PC-3 (cell line): ENCODE measurements around the gene RREB1.

ENCODE experiments used
- EZH2phosphoT487 ChIP-seq: fragments of 300-600 bp; sonication (generic); IDR thresholded peaks from 2 replicates; pipeline ENCODE4 v1.6.1; 2018; ENCODE audit warnings: mild to moderate bottlenecking, antibody characterized with exemption, low read length, borderline replicate concordance
- TF ChIP-seq, protein P1 (sequence below): fragments of 300-600 bp; sonication (generic); conservative IDR thresholded peaks from 2 replicates; pipeline ENCODE4 v1.5.1; 2017; ENCODE audit warnings: antibody characterized with exemption, low read depth, mild to moderate bottlenecking, low read length

GRCh38 chr6:7136859-7137334, 29.1 kb downstream of the RREB1 start:
- TF ChIP-seq, protein P1, sequence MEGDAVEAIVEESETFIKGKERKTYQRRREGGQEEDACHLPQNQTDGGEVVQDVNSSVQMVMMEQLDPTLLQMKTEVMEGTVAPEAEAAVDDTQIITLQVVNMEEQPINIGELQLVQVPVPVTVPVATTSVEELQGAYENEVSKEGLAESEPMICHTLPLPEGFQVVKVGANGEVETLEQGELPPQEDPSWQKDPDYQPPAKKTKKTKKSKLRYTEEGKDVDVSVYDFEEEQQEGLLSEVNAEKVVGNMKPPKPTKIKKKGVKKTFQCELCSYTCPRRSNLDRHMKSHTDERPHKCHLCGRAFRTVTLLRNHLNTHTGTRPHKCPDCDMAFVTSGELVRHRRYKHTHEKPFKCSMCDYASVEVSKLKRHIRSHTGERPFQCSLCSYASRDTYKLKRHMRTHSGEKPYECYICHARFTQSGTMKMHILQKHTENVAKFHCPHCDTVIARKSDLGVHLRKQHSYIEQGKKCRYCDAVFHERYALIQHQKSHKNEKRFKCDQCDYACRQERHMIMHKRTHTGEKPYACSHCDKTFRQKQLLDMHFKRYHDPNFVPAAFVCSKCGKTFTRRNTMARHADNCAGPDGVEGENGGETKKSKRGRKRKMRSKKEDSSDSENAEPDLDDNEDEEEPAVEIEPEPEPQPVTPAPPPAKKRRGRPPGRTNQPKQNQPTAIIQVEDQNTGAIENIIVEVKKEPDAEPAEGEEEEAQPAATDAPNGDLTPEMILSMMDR: no peak
- TF ChIP-seq EZH2phosphoT487: no peak
